Endothelial cell of umbilical vein (primary cell): ENCODE results near the gene CLDN9. TPM values are rescaled to one million over a fixed set of nuclear protein-coding genes. Genes with fewer than 3 reads are reported as not detected.

Source experiments
- BruUV-seq: library from RNA; stranded (reverse); fragments of 400-500 nt; replicated peaks from 2 replicates; lab custom pipeline; 2021; lab: Mats Ljungman, UMichigan
- CTCF ChIA-PET: fragments of 300-600, 350-600 bp; sonication (Branson Sonifier 250); formaldehyde crosslinking; loops from one replicate; lab custom pipeline; 2021; ENCODE audit warnings: antibody characterized with exemption, inconsistent platforms; lab: Charles Lee
- POLR2A ChIA-PET: fragments of 300-600, 350-600 bp; sonication (Branson Sonifier 250); formaldehyde crosslinking; loops from one replicate; lab custom pipeline; 2021; ENCODE audit warnings: antibody characterized with exemption, inconsistent platforms; lab: Charles Lee
- DNase-seq: peaks from one replicate; pipeline ENCODE4 v3.0.0-alpha.2; 2011; ENCODE audit warnings: low read depth, low spot score
- FAIRE-seq: peaks from 2 replicates; lab custom pipeline; 2011; peaks lifted over from hg19 to GRCh38; lab: Jason Lieb, UNC
- H2AFZ ChIP-seq: 2 replicates; pipeline ENCODE4 v1.6.0; 2012; ENCODE audit warnings: low read depth, low read length, control low read depth, inconsistent platforms
- H3K27ac ChIP-seq: 2 replicates; pipeline ENCODE4 v1.5.1; 2011; ENCODE audit warnings: low read depth, mild to moderate bottlenecking, control low read depth, low read length, moderate library complexity; ENCODE audit not compliant: insufficient read depth
- H3K27me3 ChIP-seq, 2 experiments: 2 replicates each; pipeline versions ENCODE4 v1.6.0 to v1.6.1; 2011; ENCODE audit warnings: low read length in 2 of 2, mixed read lengths in 1 of 2; ENCODE audit not compliant: control insufficient read depth in 2 of 2, insufficient read depth in 2 of 2
- H3K36me3 ChIP-seq, 2 experiments: 2 replicates in 1 of 2; 3 replicates in 1 of 2; pipeline ENCODE4 v1.5.1; 2011; ENCODE audit warnings: low read length in 2 of 2, mild to moderate bottlenecking in 1 of 2, moderate library complexity in 1 of 2; ENCODE audit not compliant: control insufficient read depth in 2 of 2, insufficient read depth in 2 of 2; ENCODE audit errors: extremely low read depth in 1 of 2
- H3K4me1 ChIP-seq: 3 replicates; pipeline ENCODE4 v1.5.1; 2011; ENCODE audit warnings: mild to moderate bottlenecking, low read length; ENCODE audit not compliant: control insufficient read depth, insufficient read depth; ENCODE audit errors: extremely low read depth
- H3K4me2 ChIP-seq: 2 replicates; pipeline ENCODE4 v1.6.1; 2011; ENCODE audit warnings: low read length, control low read depth, mixed read lengths; ENCODE audit not compliant: insufficient read depth
- H3K4me3 ChIP-seq, 3 experiments: fragments of 200-600 bp in 1 of 3; sonication (generic), shearing (Covaris generic) in 1 of 3; replicated peaks in 1 of 3; 2 replicates each; pipeline ENCODE4 v1.5.1; 2011 to 2016; ENCODE audit warnings: control low read depth in 3 of 3, low read length in 3 of 3, mild to moderate bottlenecking in 2 of 3, inconsistent platforms in 1 of 3, low read depth in 1 of 3, moderate library complexity in 1 of 3; ENCODE audit not compliant: insufficient read depth in 1 of 3
- H3K79me2 ChIP-seq: 2 replicates; pipeline ENCODE4 v1.6.0; 2012; ENCODE audit warnings: low read length, inconsistent platforms; ENCODE audit not compliant: control insufficient read depth, insufficient read depth
- H3K9ac ChIP-seq: replicated peaks from 2 replicates; pipeline ENCODE3; 2011; ENCODE audit warnings: low read length, control low read depth; ENCODE audit not compliant: insufficient read depth; ENCODE audit errors: extremely low read depth
- H3K9me1 ChIP-seq: replicated peaks from 3 replicates; pipeline ENCODE4 v1.6.0; 2011; ENCODE audit warnings: mild to moderate bottlenecking, low read length; ENCODE audit not compliant: control insufficient read depth, insufficient read depth; ENCODE audit errors: extremely low read depth
- H3K9me3 ChIP-seq: replicated peaks from 2 replicates; pipeline ENCODE4 v1.5.1; 2012; ENCODE audit warnings: low read length, inconsistent platforms; ENCODE audit not compliant: control insufficient read depth, insufficient read depth
- H4K20me1 ChIP-seq: replicated peaks from 2 replicates; pipeline ENCODE3; 2011; ENCODE audit warnings: mild to moderate bottlenecking, low read length; ENCODE audit not compliant: control insufficient read depth, insufficient read depth; ENCODE audit errors: extremely low read depth
- EZH2 ChIP-seq: IDR thresholded peaks from 2 replicates; pipeline ENCODE4 v1.6.1; 2012; ENCODE audit warnings: borderline replicate concordance, low read depth, mild to moderate bottlenecking, moderate library complexity, low read length, inconsistent platforms; ENCODE audit not compliant: severe bottlenecking
- FOS ChIP-seq: IDR thresholded peaks from 2 replicates; pipeline ENCODE4 v1.6.1; 2011; ENCODE audit warnings: mild to moderate bottlenecking, low read length, moderate library complexity, borderline replicate concordance; ENCODE audit not compliant: insufficient read depth
- GATA2 ChIP-seq: IDR thresholded peaks from 2 replicates; pipeline ENCODE4 v1.7.0; 2011; ENCODE audit warnings: low read depth, mild to moderate bottlenecking, moderate library complexity, mixed read lengths, low read length; ENCODE audit not compliant: insufficient read length, insufficient read depth
- JUN ChIP-seq: IDR thresholded peaks from 2 replicates; pipeline ENCODE4 v1.6.1; 2011; ENCODE audit warnings: borderline replicate concordance, low read depth; ENCODE audit not compliant: insufficient read length, insufficient read depth
- MYC ChIP-seq: IDR thresholded peaks from one replicate; pipeline ENCODE4 v1.6.1; 2011; ENCODE audit warnings: mild to moderate bottlenecking, low read depth, low read length
- POLR2A ChIP-seq: IDR thresholded peaks from 2 replicates; pipeline ENCODE4 v1.6.1; 2012; ENCODE audit warnings: low read depth, mild to moderate bottlenecking, control low read depth, low read length
- POLR2AphosphoS5 ChIP-seq: IDR thresholded peaks from 2 replicates; pipeline ENCODE4 v1.6.1; 2012; ENCODE audit warnings: low read depth, mild to moderate bottlenecking, control low read depth, low read length, moderate library complexity; ENCODE audit not compliant: insufficient read depth
- dilution Hi-C: fragments of 300-500 bp; cut with MboI; formaldehyde crosslinking; loops from one replicate; pipeline ENCODE4 v1.15.0; 2019; ENCODE audit warnings: low sequenced_read_pairs; ENCODE audit not compliant: extremely low pct_ligation_motif_present
- intact Hi-C: fragments of 100-400 bp; cut with micrococcal nuclease; formaldehyde crosslinking; loops from one replicate; pipeline ENCODE4 v1.10.0; 2022
- polyA plus RNA-seq, 4 experiments: library from polyadenylated mRNA; depleted of rRNA in 3 of 4; stranded (reverse) in 3 of 4; unstranded in 1 of 4; fragments of >200 nt; gene quantifications; 2 replicates each; pipeline versions ENCODE4 v1.2.1 to v1.2.3, GENCODE V29; 2011 to 2012; ENCODE audit warnings: missing spikeins in 1 of 4
- total RNA-seq: library from RNA; stranded (reverse); gene quantifications from 2 replicates; pipeline ENCODE4 v1.2.3, GENCODE V29; 2021
- TF ChIP-seq, protein P1 (sequence below), 2 donors: IDR thresholded peaks; 1 replicate in 1 of 2; 2 replicates in 1 of 2; pipeline ENCODE4 v1.5.1; 2011; ENCODE audit warnings: low read length in 2 of 2, mild to moderate bottlenecking in 2 of 2, moderate library complexity in 2 of 2, control low read depth in 1 of 2, inconsistent platforms in 1 of 2, low read depth in 1 of 2; ENCODE audit not compliant: insufficient read depth in 1 of 2; ENCODE audit errors: extremely low read depth in 1 of 2
- TF ChIP-seq, protein P2 (sequence below): IDR thresholded peaks from 2 replicates; pipeline ENCODE4 v1.6.1; 2011; ENCODE audit not compliant: insufficient read depth, insufficient read length

Gene CLDN9
- total and polyA plus RNA-seq, 2 donors (not counting 3 experiments of a cell fraction or from before 2014, with no cell fraction given), result 0.06 TPM; not detected in 1

DNA sequence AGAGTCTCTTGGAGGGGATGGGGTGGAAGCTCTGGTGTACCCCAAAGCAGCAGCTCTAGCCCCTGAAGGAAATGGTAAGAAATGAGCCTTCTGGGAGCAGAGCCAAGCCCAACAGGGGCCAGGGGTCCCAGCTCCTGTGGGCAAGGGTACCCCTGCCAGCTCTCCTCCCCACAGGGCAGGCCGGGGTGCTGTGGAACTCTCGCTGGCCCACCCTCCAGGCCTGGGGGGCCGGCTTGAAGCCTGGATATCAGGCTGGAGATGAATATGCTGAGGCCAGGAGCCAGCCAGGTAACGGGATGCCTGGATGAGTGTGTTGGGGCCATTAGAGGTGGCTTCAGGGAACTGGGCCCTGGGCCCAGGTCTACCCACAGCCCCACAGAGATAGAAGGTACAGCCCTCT is 12.2 kb upstream of the CLDN9 start:
- CTCF ChIA-PET, result interaction anchor here (1.1 to 2.5 kb wide), 3 partner anchors 27 to 129 kb away, joined by 4 to 13 read pairs (median 12); no protein-coding TSS in a partner anchor
- Histone ChIP-seq H3K4me1 (peaks cover 3% of the 10 kb centered on the region), H3K79me2 (no peaks in the 10 kb centered on the region), H3K27me3 (no peaks in the 10 kb centered on the region), H3K9me1 (no peaks in the 10 kb centered on the region), H2AFZ (no peak overlapping the region), H3K36me3 (no peaks in the 10 kb centered on the region), H3K9ac (no peak overlapping the region), H3K4me3 (no peak overlapping the region), H3K4me2 (no peak overlapping the region), H3K27ac (no peak overlapping the region), H3K9me3 (no peaks in the 10 kb centered on the region), H4K20me1 (no peaks in the 10 kb centered on the region)
- POLR2A ChIA-PET, result interaction anchor here (0.5 kb wide), 1 partner anchor 48 kb away, joined by 3 read pairs; no protein-coding TSS in a partner anchor
- dilution Hi-C loops, result no loop called here
- TF ChIP-seq, protein P1, sequence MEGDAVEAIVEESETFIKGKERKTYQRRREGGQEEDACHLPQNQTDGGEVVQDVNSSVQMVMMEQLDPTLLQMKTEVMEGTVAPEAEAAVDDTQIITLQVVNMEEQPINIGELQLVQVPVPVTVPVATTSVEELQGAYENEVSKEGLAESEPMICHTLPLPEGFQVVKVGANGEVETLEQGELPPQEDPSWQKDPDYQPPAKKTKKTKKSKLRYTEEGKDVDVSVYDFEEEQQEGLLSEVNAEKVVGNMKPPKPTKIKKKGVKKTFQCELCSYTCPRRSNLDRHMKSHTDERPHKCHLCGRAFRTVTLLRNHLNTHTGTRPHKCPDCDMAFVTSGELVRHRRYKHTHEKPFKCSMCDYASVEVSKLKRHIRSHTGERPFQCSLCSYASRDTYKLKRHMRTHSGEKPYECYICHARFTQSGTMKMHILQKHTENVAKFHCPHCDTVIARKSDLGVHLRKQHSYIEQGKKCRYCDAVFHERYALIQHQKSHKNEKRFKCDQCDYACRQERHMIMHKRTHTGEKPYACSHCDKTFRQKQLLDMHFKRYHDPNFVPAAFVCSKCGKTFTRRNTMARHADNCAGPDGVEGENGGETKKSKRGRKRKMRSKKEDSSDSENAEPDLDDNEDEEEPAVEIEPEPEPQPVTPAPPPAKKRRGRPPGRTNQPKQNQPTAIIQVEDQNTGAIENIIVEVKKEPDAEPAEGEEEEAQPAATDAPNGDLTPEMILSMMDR (IDR thresholded peaks at IDR 0.05; ENCODE audit: extremely low read depth in 1 of 2, insufficient read depth in 1 of 2, low read depth in 1 of 2, low read length in 2 of 2), result no peak
- TF ChIP-seq POLR2AphosphoS5 (no peak), POLR2A (no peak), GATA2 (no peak), EZH2 (no peak), JUN (no peak), MYC (no peak), FOS (no peak)
- TF ChIP-seq, protein P2, sequence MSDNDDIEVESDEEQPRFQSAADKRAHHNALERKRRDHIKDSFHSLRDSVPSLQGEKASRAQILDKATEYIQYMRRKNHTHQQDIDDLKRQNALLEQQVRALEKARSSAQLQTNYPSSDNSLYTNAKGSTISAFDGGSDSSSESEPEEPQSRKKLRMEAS, result no peak
- BruUV-seq, result no TSS peak
- no peak for DNase-seq
- intact Hi-C loops, result no loop called here
- FAIRE-seq, result no peak
